Cardiac fibroblast (primary cell): ENCODE measurements around the gene NDST1.
"Not testable (repeated sequence)": the region's sequence is repeated elsewhere in the genome, so short reads cannot be mapped to it uniquely, and the experiment has no call there.

Experiments used
- DNase-seq, 2 donors: peaks; one replicate each; pipeline versions ENCODE4 v3.0.0 to v3.0.0-alpha.2; 2010; ENCODE audit warnings: low read depth in 2 of 2
- H3K4me3 ChIP-seq, 2 donors: replicated peaks in 1 of 2; 1 replicate in 1 of 2; 2 replicates in 1 of 2; pipeline ENCODE4 v1.5.1; 2011; ENCODE audit warnings: low read depth in 2 of 2, low read length in 2 of 2, mild to moderate bottlenecking in 2 of 2, moderate library complexity in 1 of 2
- CTCF ChIP-seq: IDR thresholded peaks from one replicate; pipeline ENCODE4 v1.5.1; 2011; ENCODE audit warnings: low read depth, mild to moderate bottlenecking, low read length, inconsistent platforms

The NDST1 gene

GRCh38 chr5:150512368-150512747 lies 4.4 kb downstream of the NDST1 start:
- peak in 1 of 2 donors; percentile 41 for DNase-seq
- no peak for TF ChIP-seq CTCF
- no peak overlapping the region for H3K4me3 ChIP-seq

- no peak overlapping the region for H3K4me3 ChIP-seq
- DNase-seq: no peak
- peak; percentile 11 for TF ChIP-seq CTCF
These were observed 5.7 kb downstream of the NDST1 start for GRCh38 chr5:150513375-150514309.

- TF ChIP-seq CTCF: no peak
- DNase-seq: peak; percentile 32 to 58
- no peak overlapping the region for H3K4me3 ChIP-seq
These were observed 6.8 kb downstream of the NDST1 start for GRCh38 chr5:150514708-150515211.

- TF ChIP-seq CTCF: no peak
- H3K4me3 ChIP-seq: no peak overlapping the region
- peak; percentile 72 to 82 for DNase-seq
These were observed 7.5 kb downstream of the NDST1 start for GRCh38 chr5:150515446-150515845.

DNA sequence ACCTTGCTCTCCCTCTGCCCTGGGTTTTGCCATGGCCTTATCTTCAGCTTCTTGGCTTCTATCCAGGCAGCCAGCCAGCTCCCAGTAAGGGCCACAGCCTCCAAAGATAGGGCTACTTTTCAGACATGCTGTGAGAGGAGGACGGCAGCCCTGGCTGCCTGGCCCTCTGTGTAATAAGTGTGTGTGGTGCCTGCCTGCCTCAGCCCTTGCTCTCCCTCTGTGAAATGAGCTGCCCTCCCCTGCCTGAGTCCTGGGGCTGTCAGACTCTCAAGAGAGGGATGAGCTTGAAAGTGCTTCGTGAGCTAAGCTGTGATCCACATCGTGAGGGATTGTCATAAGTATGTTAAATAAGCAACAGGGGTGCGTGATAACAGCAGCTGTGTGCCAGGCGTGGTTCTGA lies 8.1 kb downstream of the NDST1 start:
- no peak overlapping the region for H3K4me3 ChIP-seq
- peak; percentile 69 to 81 for DNase-seq
- no peak for TF ChIP-seq CTCF

DNA sequence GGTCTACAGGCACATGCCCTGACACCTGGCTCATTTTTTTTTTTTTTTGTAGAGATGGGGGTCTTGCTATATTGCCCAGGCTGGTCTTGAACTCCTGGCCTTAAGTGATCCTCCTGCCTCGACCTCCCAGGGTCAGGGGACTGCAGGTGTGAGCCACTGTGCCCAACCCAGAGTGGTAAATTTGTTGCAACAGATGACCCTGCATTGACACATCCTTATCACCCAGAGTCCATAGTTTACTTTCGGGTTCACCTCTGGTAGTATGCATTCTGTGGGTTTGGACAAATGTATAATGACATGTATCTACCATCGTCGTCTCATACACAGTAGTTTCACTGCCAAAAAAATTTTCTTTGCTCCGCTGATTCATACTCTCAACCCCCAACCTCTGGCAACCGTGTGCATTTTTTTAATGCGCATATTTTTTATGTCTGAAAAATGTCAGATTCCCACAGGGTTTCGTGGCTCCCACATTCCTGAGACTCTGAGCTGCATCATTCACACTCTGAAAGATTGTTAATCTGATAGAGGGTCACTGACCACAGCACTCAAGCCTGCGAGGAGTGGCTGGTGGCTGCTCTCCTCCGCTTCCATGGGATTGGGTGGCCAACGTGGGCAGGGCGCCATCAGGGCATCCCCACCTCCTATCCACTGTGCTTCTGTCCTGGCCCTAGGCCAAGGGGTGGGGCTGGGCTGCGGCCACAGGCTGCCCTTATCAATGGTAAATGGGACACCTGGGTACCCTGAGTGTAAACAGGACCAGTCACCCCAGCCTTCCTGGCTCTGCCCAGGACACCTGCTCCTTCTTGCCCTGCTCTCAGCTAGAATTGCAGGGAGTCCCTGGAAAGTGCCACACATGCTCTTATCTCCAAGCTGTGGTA lies 9.6 kb downstream of the NDST1 start:
- peak; percentile 94 to 97 for DNase-seq
- TF ChIP-seq CTCF: no peak
- H3K4me3 ChIP-seq: no peak overlapping the region

DNA sequence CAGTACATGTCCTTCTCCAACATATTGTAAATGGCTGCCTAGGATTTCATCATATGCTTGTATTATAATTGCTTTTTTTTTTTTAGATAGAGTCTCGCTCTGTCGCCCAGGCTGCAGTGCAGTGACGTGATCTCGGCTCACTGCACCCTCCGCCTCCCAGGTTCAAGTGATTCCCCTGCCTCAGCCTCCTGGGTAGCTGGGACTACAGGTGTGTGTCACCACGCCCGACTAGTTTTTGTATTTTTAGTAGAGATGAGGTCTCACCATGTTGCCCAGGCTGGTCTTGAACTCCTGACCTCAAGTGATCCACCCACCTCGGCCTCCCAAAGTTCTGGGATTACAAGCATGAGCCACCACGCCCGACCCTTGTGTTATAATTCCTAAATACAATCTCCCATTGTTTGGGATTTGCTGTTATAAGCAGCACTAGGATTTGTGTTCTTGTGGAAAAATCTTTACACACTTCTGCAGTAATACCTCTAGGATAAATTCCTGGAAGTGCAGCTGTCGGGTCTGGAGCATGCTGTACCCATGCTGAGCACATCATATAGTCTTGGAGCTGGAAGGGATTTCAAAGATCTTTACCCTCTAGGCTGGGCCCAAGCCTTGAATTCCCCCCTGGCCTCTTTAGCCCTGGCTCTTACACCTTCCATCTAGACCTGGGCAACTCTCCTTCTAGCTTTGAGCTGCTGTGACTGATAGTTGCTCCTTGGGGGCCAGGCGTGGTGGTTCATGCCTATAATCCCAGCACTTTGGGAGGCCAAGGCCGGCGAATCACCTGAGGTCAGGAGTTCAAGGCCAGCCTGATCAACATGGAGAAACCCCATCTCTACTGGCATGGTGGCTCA lies 11.0 kb downstream of the NDST1 start:
- H3K4me3 ChIP-seq, DNase-seq: not testable (repeated sequence)
